Panc1 (cell line): Measurements from ENCODE around the gene PPP1R26.

ENCODE experiments used
- CTCF ChIP-seq: fragments of 450-650 bp; IDR thresholded peaks from 2 replicates; pipeline ENCODE4 v1.5.1; 2017; ENCODE audit warnings: mild to moderate bottlenecking
- POLR2AphosphoS5 ChIP-seq: IDR thresholded peaks from 2 replicates; pipeline ENCODE4 v1.6.1; 2012; ENCODE audit warnings: mild to moderate bottlenecking, low read depth, low read length, moderate library complexity
- TCF7L2 ChIP-seq: IDR thresholded peaks from 2 replicates; pipeline ENCODE4 v1.6.1; 2011; ENCODE audit warnings: mild to moderate bottlenecking, low read depth, low read length, inconsistent platforms

GRCh38 chr9:135502168-135502872 lies 22.7 kb downstream of the PPP1R26 start:
- no peak for TF ChIP-seq POLR2AphosphoS5
- no peak for TF ChIP-seq CTCF
- no peak for TF ChIP-seq TCF7L2
